Naive thymus-derived CD4-positive, alpha-beta T cell (primary cell): ENCODE measurements around the gene WNK4. TPM values are rescaled to one million over a fixed set of nuclear protein-coding genes. Genes with fewer than 3 reads are reported as not detected.
"Not testable (repeated sequence)": the region's sequence is repeated elsewhere in the genome, so short reads cannot be mapped to it uniquely, and the experiment has no call there.

Source experiments
- ATAC-seq: fragments of 150-1000 bp; cut with Tn5 transposase; 2 replicates; pipeline ENCODE4 v1.10.0; 2021; ENCODE audit warnings: mild to moderate bottlenecking, moderate library complexity
- CTCF ChIA-PET: fragments of 350-600 bp; sonication (Branson Sonifier 250); formaldehyde crosslinking; loops from one replicate; lab custom pipeline; 2021; ENCODE audit warnings: antibody characterized with exemption; lab: Charles Lee
- POLR2A ChIA-PET: fragments of 350-600 bp; sonication (Branson Sonifier 250); formaldehyde crosslinking; loops from one replicate; lab custom pipeline; 2021; ENCODE audit warnings: antibody characterized with exemption, inconsistent platforms; lab: Charles Lee
- DNase-seq, 9 donors: peaks; one replicate each; pipeline versions ENCODE4 v3.0.0 to v3.0.0-alpha.2; 2020 to 2022; ENCODE audit warnings: mixed read lengths in 1 of 9
- H3K27ac ChIP-seq: one replicate; pipeline ENCODE4 v1.7.0; 2013; ENCODE audit warnings: mild to moderate bottlenecking, low read depth, low read length, moderate library complexity
- H3K27me3 ChIP-seq, 2 donors: one replicate each; pipeline ENCODE4 v1.7.0; 2013; ENCODE audit warnings: low read length in 2 of 2, mild to moderate bottlenecking in 2 of 2, moderate library complexity in 2 of 2; ENCODE audit not compliant: control insufficient read depth in 2 of 2, insufficient read depth in 2 of 2
- H3K36me3 ChIP-seq, 3 experiments: 1 replicate in 2 of 3; 2 replicates in 1 of 3; pipeline ENCODE4 v1.7.0; 2013; ENCODE audit warnings: low read length in 3 of 3, mild to moderate bottlenecking in 3 of 3, moderate library complexity in 1 of 3; ENCODE audit not compliant: insufficient read depth in 3 of 3, control insufficient read depth in 2 of 3
- H3K4me1 ChIP-seq, 2 donors: one replicate each; pipeline ENCODE4 v1.7.0; 2013; ENCODE audit warnings: low read length in 2 of 2, mild to moderate bottlenecking in 2 of 2, moderate library complexity in 1 of 2; ENCODE audit not compliant: control insufficient read depth in 2 of 2, insufficient read depth in 2 of 2
- H3K4me3 ChIP-seq: 2 replicates; pipeline ENCODE4 v1.7.0; 2013; ENCODE audit warnings: mild to moderate bottlenecking, low read length
- H3K9me3 ChIP-seq, 3 experiments: 1 replicate in 2 of 3; 2 replicates in 1 of 3; pipeline ENCODE4 v1.7.0; 2013; ENCODE audit warnings: low read length in 3 of 3; ENCODE audit not compliant: control insufficient read depth in 2 of 3
- H3K27ac Mint-ChIP-seq, 9 donors: one replicate each; pipeline ENCODE4 v1.8.0; 2020 to 2022; ENCODE audit warnings: mixed read lengths in 9 of 9, mild to moderate bottlenecking in 8 of 9, moderate library complexity in 5 of 9, inconsistent platforms in 2 of 9
- H3K27me3 Mint-ChIP-seq, 5 donors: one replicate each; pipeline ENCODE4 v1.8.0; 2021 to 2022; ENCODE audit warnings: mixed read lengths in 5 of 5, mild to moderate bottlenecking in 1 of 5
- H3K36me3 Mint-ChIP-seq, 5 donors: one replicate each; pipeline ENCODE4 v1.8.0; 2020 to 2022; ENCODE audit warnings: mixed read lengths in 5 of 5, mild to moderate bottlenecking in 3 of 5, inconsistent platforms in 1 of 5
- H3K4me1 Mint-ChIP-seq, 7 donors: one replicate each; pipeline ENCODE4 v1.8.0; 2020 to 2022; ENCODE audit warnings: mixed read lengths in 7 of 7, mild to moderate bottlenecking in 3 of 7, inconsistent platforms in 1 of 7
- H3K4me3 Mint-ChIP-seq, 10 donors: one replicate each; pipeline ENCODE4 v1.8.0; 2020 to 2022; ENCODE audit warnings: mild to moderate bottlenecking in 10 of 10, mixed read lengths in 10 of 10, moderate library complexity in 6 of 10, inconsistent platforms in 2 of 10
- H3K9me3 Mint-ChIP-seq, 11 donors: one replicate each; pipeline ENCODE4 v1.8.0; 2020 to 2022; ENCODE audit warnings: mixed read lengths in 11 of 11, mild to moderate bottlenecking in 4 of 11, inconsistent platforms in 1 of 11, moderate library complexity in 1 of 11
- intact Hi-C, 2 donors: fragments of 100-400 bp; cut with micrococcal nuclease; formaldehyde crosslinking; loops; one replicate each; pipeline ENCODE4 v1.15.1; 2023
- polyA plus RNA-seq, 2 donors: library from polyadenylated mRNA; unstranded; fragments of 300-500 nt; fragmentation: Illumina TruSeq; gene quantifications; one replicate each; pipeline ENCODE4 v1.2.3, GENCODE V29; 2021
- total RNA-seq, 6 experiments: library from RNA in 5 of 6; stranded (reverse) in 5 of 6; gene quantifications; 1 replicate in 5 of 6; 2 replicates in 1 of 6; pipeline ENCODE4 v1.2.3 and lab custom pipeline; 2021 to 2026

The WNK4 gene
- under 1 TPM; 0.10 to 0.51 (median 0.24) TPM for total RNA-seq
- polyA plus RNA-seq: not detected
- total RNA-seq (lab: John Stamatoyannopoulos, UW): not detected

DNA sequence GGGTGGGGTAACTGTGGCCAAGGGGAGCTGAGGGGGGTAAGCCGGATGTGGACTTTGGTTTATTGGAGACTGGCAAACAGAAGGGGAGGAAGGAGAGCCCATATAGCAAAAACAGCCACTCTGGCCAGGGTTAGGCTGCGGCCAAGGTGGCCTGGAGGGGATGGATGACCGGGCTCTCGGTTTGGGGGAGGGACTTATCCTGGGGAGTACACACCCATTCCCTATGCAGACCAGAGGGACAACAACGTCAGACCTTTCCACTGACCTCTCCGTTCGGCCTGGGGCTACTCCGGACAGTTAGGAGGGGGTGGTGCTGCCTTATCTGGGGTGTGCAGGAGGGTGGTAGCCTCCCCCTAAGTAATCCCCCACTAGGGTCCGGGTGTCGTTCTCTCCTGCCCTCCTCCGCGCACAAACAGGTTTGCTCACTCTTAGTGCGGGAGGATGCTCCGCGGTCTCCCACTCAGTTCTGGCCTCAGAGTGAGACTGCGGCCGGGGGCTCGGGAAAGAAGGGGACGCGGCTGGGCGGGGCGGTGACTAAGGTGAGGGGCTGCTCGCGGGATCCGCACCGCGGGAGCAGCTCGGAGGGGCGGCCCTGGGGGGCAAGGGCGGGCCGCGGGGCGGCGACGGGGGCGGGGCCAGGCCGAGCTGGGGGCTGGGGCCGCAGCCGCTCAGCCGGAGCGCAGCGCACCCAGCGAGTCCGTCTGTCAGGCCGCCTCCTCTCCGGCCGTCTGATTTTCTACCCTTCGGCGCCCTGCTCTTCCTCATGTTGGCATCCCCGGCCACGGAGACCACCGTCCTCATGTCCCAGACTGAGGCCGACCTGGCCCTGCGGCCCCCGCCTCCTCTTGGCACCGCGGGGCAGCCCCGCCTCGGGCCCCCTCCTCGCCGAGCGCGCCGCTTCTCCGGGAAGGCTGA, at the start of gene WNK4:
Gene WNK4, plus strand, starts transcription at position 675 of the 915 bp plus-strand sequence. Its CDS starts 89 bp downstream, at position 764.
- CTCF ChIA-PET: interaction anchor here (0.6 kb wide), 1 partner anchor 10 kb away, joined by 3 read pairs; no protein-coding TSS in a partner anchor
- H3K36me3 Mint-ChIP-seq: peaks cover 10 to 40% (median 17%) of the 10 kb centered on the region in 5 donors
- intact Hi-C loops: no loop called here
- peak within 1 kb of the TSS in 1 of 9 donors; percentile 18 for H3K27ac Mint-ChIP-seq
- POLR2A ChIA-PET: interaction anchor here (0.9 to 1.4 kb wide), 2 partner anchors 9 to 10 kb away, joined by 3 to 5 read pairs; no protein-coding TSS in a partner anchor
- DNase-seq (no peak), ATAC-seq (no peak)
- peaks cover 0 to 3% (median 0%) of the 10 kb centered on the region in 11 donors for H3K9me3 Mint-ChIP-seq
- Histone ChIP-seq H3K4me1 (peaks cover 6 to 13% of the 10 kb centered on the region in 2 donors), H3K27ac (no peak within 1 kb of the TSS), H3K9me3 (no peaks in the 10 kb centered on the region), H3K4me3 (no peak within 1 kb of the TSS), H3K36me3 (peaks cover 0 to 42% (median 3%) of the 10 kb centered on the region in 3 experiments), H3K27me3 (peaks cover 0 to 28% of the 10 kb centered on the region in 2 donors)
- H3K27me3 Mint-ChIP-seq: peaks cover 35 to 51% (median 38%) of the 10 kb centered on the region in 5 donors
- peak within 1 kb of the TSS in 7 of 10 donors; percentile 21 to 58 (median 38) for H3K4me3 Mint-ChIP-seq
- H3K4me1 Mint-ChIP-seq: peaks cover 19 to 38% (median 30%) of the 10 kb centered on the region in 7 donors

- Histone ChIP-seq H3K4me3 (no peak overlapping the region), H3K9me3 (no peaks in the 10 kb centered on the region), H3K36me3 (peaks cover 0 to 9% (median 0%) of the 10 kb centered on the region in 3 experiments), H3K4me1 (peaks cover 12 to 16% of the 10 kb centered on the region in 2 donors), H3K27ac (no peak overlapping the region), H3K27me3 (no peaks in the 10 kb centered on the region)
- Mint-ChIP-seq H3K9me3 (no peaks in the 10 kb centered on the region), H3K27ac (no peak overlapping the region), H3K36me3 (no peaks in the 10 kb centered on the region), H3K27me3 (peaks cover 0 to 6% (median 0%) of the 10 kb centered on the region in 5 donors), H3K4me1 (peaks cover 16 to 38% (median 27%) of the 10 kb centered on the region in 7 donors), H3K4me3 (no peak overlapping the region)
- ATAC-seq: no peak
- ChIA-PET POLR2A (no interaction called here), CTCF (interaction anchor here (0.6 kb wide), 1 partner anchor 29 kb away, joined by 3 read pairs; no protein-coding TSS in a partner anchor)
- DNase-seq: no peak
- intact Hi-C loops: no loop called here
Observed at GRCh38 chr17:42740699-42741098, 39.7 kb upstream of the WNK4 start.

- H3K4me1 ChIP-seq: peaks cover 12 to 16% of the 10 kb centered on the region in 2 donors
- ChIA-PET POLR2A (interaction anchor here (0.6 to 1.2 kb wide), 3 partner anchors 8 to 265 kb away, joined by 3 read pairs; no protein-coding TSS in a partner anchor), CTCF (interaction anchor here (1.0 kb wide), 1 partner anchor 21 kb away, joined by 4 read pairs; no protein-coding TSS in a partner anchor)
- Mint-ChIP-seq H3K27ac (peak overlapping the region in 2 of 9 donors; percentile 36 to 56), H3K27me3 (peaks cover 0 to 23% (median under 1%) of the 10 kb centered on the region in 5 donors), H3K4me3 (peak overlapping the region in 6 of 10 donors; percentile 18 to 54 (median 35)), H3K4me1 (peaks cover 15 to 34% (median 22%) of the 10 kb centered on the region in 7 donors)
- H3K27ac ChIP-seq, DNase-seq, H3K9me3 ChIP-seq, H3K36me3 ChIP-seq, intact Hi-C loops, H3K36me3 Mint-ChIP-seq, H3K9me3 Mint-ChIP-seq, ATAC-seq, H3K4me3 ChIP-seq, H3K27me3 ChIP-seq: not testable (repeated sequence)
Observed at GRCh38 chr17:42742916-42743315, 37.5 kb upstream of the WNK4 start.

- Mint-ChIP-seq H3K36me3 (no peaks in the 10 kb centered on the region), H3K4me3 (peak overlapping the region; percentile 83 to 99 (median 94)), H3K4me1 (peaks cover 15 to 34% (median 22%) of the 10 kb centered on the region in 7 donors), H3K27me3 (peaks cover 0 to 31% (median 5%) of the 10 kb centered on the region in 5 donors), H3K27ac (peak overlapping the region; percentile 86 to 97 (median 94)), H3K9me3 (no peaks in the 10 kb centered on the region)
- Histone ChIP-seq H3K9me3 (no peaks in the 10 kb centered on the region), H3K27me3 (no peaks in the 10 kb centered on the region), H3K4me1 (peaks cover 12 to 16% of the 10 kb centered on the region in 2 donors), H3K4me3 (peak overlapping the region; percentile 78), H3K27ac (peak overlapping the region; percentile 90), H3K36me3 (peaks cover 0 to 9% (median 0%) of the 10 kb centered on the region in 3 experiments)
- intact Hi-C loops: loop anchor here in 1 of 2 donors (2.0 kb wide), 2 partner anchors 19 to 65 kb away; no protein-coding TSS in a partner anchor
- DNase-seq (no peak), ATAC-seq (no peak)
- ChIA-PET CTCF (interaction anchor here (1.0 kb wide), 1 partner anchor 20 kb away, joined by 4 read pairs; no protein-coding TSS in a partner anchor), POLR2A (interaction anchor here (0.8 to 1.0 kb wide), 2 partner anchors 8 to 17 kb away, joined by 3 read pairs; partner anchors contain the start of gene RAMP2)
Observed at GRCh38 chr17:42743595-42744282, 36.7 kb upstream of the WNK4 start.

GRCh38 chr17:42744283-42744805, 36.1 kb upstream of the WNK4 start:
- Histone ChIP-seq H3K27ac (peak overlapping the region; percentile 90), H3K36me3 (peaks cover 0 to 9% (median 0%) of the 10 kb centered on the region in 3 experiments), H3K9me3 (no peaks in the 10 kb centered on the region), H3K4me3 (peak overlapping the region; percentile 78), H3K4me1 (peaks cover 12 to 16% of the 10 kb centered on the region in 2 donors), H3K27me3 (no peaks in the 10 kb centered on the region)
- H3K27ac Mint-ChIP-seq: peak overlapping the region; percentile 86 to 97 (median 94)
- H3K4me3 Mint-ChIP-seq: peak overlapping the region; percentile 83 to 99 (median 94)
- H3K9me3 Mint-ChIP-seq: no peaks in the 10 kb centered on the region
- peaks cover 15 to 34% (median 22%) of the 10 kb centered on the region in 7 donors for H3K4me1 Mint-ChIP-seq
- peaks cover 0 to 37% (median 11%) of the 10 kb centered on the region in 5 donors for H3K27me3 Mint-ChIP-seq
- POLR2A ChIA-PET: no interaction called here
- ATAC-seq: peak; percentile 72
- intact Hi-C loops: loop anchor here in 1 of 2 donors (2.0 kb wide), 2 partner anchors 18 to 66 kb away; no protein-coding TSS in a partner anchor
- no peaks in the 10 kb centered on the region for H3K36me3 Mint-ChIP-seq
- CTCF ChIA-PET: no interaction called here
- peak in 7 of 9 donors; percentile 28 to 79 (median 47) for DNase-seq
